NOMO-1 treated with dmso at 0.1 percent for 144 hours (cell line): Measurements from ENCODE around the gene AKR1E2.
"Not testable (repeated sequence)": the region's sequence is repeated elsewhere in the genome, so short reads cannot be mapped to it uniquely, and the experiment has no call there.

ENCODE experiments used
- DNase-seq: peaks from one replicate; lab custom pipeline; 2025; ENCODE audit not compliant: unreplicated experiment; lab: John Stamatoyannopoulos, UW

Gene AKR1E2

GRCh38 chr10:4813023-4813422 lies 13.0 kb upstream of the AKR1E2 start:
- DNase-seq: no peak

DNA sequence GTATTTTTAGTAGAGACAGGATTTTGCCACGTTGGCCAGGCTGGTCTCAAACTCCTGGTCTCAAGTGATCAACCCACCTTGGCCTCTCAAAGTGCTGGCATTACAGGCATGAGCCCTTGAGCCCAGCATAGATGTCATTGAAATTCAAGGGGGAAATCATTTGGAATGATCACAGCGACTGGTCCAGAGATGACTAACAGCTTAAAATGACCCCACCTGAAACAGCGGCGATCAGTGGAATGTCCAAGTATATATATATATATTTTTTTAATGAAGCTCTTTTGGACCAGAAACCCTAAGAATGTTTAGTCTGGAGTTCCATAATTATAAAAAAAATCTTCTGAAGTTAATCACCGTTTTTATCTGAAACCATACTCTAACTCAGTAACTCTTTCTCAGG lies 12.5 kb upstream of the AKR1E2 start:
- no peak for DNase-seq

- not testable (repeated sequence) for DNase-seq
These were observed 10.3 kb upstream of the AKR1E2 start for GRCh38 chr10:4815646-4816180.

DNA sequence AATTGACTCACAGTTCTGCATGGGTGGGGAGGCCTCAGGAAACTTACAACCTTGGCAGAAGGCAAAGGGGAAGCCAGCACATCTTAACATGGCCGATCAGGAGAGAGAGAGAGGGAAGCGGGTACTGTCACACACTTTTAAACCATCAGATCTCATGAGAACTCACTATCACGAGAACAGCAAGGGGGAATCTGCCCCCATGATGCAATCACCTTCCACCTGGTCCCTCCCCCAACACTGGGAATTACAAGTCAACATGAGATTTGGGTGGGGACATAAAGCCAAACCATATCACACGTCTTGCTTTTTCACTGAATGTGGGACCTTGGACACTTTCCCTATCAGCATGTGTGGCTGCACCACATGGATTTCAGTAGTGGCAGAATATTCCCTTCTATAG lies 9.0 kb upstream of the AKR1E2 start:
- DNase-seq: no peak

DNA sequence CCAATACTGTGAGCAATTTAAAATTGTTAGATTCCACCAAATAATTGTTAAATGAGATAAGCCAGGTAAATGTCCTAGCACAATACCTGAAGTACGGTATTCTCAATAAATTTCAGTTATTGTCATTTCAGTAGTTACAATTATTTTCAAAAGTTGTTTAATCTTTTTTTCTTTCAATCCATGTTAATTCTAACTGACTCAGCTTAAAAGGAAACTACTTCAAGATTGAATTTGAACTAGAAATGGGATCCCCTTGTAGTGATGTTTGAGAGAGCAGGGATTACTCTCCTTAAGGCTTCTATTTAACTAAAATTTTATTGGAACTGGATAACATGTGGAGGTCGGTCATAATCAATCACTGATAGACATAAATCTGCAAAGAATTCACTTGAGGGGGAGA lies 6.9 kb upstream of the AKR1E2 start:
- DNase-seq: no peak

- DNase-seq: no peak
These were observed 6.3 kb upstream of the AKR1E2 start for GRCh38 chr10:4819707-4820106.

DNA sequence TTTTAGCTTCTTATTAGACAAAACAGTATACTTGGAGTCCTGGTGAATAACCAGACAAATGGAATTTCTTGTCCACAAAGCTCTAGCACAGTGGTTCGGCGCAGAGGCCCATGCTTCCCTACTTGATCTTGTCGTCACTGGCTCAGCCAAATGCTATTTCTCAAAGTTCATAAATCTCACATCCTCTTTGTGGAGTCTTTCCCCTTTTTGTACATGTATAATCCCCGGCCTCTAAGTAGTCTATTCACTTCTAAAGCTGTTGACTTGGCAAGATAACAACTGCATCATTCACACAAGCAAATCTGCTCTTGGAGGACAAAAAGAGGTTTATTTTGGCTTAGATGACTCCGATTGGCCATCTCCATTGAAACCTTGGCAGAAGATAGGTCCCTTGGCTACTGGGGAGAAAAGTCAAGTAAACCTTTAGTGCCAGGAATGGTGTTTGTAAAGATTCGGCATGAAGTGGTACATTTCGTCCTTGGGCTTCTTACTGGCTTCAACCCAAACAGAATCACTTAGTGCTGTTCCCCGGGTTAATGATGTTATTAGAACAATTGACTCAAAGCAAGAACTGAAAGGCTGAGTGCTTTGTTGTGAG lies 5.1 kb upstream of the AKR1E2 start:
- peak; percentile 20 for DNase-seq

- DNase-seq: no peak
These were observed 3.8 kb upstream of the AKR1E2 start for GRCh38 chr10:4822208-4822607.

DNA sequence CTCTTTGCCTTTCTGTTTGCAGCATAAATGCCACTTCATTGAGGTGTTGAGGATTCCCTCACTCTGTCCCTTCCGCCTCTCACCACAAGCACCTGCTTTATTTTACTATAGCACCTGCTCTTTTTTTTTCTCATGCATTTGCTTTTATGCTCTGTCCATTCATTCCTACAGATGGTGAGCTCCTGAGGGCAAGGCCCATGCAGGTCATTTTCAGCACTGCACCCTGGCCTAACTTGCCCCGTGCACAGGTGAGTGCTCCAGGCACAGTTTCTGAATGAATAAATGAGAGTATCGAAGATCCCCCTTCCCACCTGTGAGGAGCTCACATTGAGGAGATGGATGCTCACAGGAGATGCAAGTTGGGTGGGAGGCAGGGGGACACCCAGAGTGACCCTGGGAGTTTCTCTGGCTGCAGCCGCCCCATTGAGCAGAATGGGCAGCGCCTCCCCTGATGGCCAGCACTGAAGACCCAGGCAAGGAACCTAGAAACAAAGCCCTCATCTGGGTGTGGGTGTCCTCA lies 1.2 kb upstream of the AKR1E2 start:
- DNase-seq: no peak

- DNase-seq: no peak
These were observed 545 bp upstream of the AKR1E2 start for GRCh38 chr10:4825456-4825867.

DNA sequence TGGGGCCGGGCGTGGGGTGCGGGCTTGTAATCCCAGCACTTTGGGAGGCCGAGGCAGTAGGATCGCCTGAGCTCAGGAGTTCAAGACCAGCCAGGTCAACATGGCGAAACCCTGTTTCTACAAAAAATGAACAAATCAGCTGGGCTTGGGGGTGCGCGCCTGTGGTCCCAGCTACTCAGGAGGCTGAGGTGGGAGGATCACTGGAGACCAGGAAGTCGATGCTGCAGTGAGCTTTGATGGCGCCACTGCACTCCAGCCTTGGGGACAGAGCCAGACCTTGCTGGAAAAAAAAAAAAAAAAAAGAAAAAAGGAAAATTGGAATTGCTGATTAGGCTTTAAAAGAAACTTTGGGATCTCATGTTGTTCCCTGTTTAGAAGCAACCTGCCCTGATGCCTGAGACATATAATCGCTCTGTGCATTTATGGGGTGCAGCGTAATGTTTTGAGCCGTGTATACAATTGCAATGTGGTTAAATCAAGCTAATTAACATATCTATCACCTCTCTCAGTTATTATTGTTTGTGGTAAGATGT lies 851 bp downstream of the AKR1E2 start:
- no peak for DNase-seq

DNA sequence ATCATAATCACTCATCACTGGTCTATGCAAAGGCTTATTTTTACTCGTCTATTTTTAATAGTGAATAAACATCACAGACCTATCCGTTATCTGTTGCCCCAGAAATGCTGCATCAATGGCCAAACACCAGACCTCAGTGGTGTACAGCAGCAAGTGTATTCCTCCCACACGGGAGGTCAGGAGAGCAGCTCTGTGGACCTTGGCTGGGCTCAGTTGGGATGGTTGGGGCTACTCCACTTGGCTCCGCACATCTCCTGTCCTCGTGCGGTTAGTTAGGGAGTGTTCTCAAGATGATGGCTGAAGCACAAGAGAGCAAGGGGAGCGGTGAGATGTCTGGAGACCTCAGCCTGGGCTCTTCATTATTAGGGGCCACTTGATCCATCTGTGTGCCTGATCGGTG lies 2.0 kb downstream of the AKR1E2 start:
- DNase-seq: no peak

DNA sequence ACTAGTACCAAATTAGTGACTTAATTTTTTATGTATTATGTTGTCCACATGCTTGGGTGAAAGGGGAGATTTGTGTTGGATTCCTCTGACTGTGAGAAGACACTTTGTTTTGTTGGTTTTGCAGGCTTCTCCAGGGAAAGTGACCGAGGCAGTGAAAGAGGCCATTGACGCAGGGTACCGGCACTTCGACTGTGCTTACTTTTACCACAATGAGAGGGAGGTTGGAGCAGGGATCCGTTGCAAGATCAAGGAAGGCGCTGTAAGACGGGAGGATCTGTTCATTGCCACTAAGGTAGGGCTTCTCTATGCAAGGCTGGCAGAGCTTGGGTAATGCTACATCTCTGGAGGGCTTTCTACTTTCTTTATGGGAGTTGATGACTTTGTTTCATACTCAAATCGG lies 4.5 kb downstream of the AKR1E2 start:
- no peak for DNase-seq

DNA sequence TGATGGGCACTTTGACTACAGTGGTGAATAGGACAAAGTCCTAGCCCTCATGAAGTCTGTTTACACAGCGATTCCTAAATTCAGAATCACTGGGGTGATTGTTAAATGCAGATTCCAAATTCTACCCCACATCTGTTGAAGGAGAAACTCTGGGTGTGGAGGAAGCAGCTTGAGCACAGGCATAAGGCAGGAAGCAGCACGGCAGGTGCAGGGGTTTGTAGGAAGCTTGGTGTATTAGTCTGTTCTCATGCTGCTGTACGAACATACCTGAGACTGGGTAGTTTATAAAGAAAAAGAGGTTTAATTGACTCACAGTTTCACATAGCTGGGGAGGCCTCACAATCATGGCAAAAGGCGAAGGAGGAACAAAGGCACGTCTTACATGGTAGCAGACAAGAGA lies 5.1 kb downstream of the AKR1E2 start:
- no peak for DNase-seq

DNA sequence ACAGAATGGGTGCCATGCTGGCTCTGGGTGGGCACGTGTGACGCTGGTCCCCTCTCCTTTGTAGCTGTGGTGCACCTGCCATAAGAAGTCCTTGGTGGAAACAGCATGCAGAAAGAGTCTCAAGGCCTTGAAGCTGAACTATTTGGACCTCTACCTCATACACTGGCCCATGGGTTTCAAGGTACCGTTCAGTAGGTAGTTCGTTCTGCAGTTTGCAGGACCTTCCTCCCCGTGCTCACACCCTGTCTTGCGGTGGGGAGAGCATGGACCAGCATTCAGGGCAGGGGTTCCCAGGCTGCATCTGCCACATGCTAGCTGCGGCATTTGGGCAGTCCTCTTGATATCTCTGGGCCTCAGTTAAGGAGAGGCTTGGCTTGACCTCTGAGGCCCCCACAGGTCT lies 7.3 kb downstream of the AKR1E2 start:
- DNase-seq: no peak

DNA sequence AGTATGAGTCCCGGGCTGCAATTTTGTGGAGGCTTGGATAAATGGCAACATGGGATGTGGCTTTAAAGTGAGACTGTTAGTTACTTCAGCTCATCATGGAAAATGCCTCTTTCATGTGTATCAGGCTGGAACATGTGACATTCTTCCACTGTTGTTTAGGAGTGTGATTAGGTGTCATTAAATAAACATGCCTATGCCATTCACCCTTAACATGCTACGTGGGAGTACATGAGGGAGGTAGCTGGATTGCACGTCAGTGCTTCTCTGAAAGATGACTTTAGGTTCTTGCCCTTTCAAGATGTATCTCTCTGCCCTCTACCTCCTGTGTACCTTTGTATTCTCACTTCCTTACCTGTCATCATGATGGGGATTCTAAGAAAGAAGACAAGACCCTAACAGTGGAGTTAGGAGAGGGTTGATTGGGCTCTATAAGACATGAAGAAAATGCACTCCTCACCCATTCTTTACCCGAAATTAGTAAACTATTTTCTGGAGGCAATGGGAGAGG lies 8.9 kb downstream of the AKR1E2 start:
- no peak for DNase-seq

GRCh38 chr10:4835494-4835918 lies 9.5 kb downstream of the AKR1E2 start:
- no peak for DNase-seq

- DNase-seq: no peak
These were observed 10.5 kb downstream of the AKR1E2 start for GRCh38 chr10:4836416-4836969.

DNA sequence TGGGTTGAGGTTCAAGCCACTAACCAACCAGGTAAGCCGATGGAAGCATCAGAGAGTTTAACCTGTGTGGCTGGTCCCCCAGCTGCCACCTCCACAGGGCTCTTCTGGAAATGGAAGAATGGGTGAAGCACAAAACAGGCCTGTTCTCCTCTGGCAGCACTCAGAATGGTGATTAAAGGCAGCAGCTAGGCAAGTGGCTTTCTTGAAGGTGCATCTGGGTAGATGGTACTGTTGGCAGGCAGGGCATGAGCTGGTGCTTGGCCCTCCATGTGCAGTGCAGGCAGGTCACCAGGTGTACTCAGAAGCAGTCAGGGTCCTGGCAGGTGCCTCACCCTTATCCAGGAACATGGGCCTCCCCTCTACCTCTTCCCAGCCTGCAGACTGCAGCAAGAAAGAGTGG lies 11.5 kb downstream of the AKR1E2 start:
- DNase-seq: no peak

- DNase-seq: no peak
These were observed 12.7 kb downstream of the AKR1E2 start for GRCh38 chr10:4838743-4839142.

DNA sequence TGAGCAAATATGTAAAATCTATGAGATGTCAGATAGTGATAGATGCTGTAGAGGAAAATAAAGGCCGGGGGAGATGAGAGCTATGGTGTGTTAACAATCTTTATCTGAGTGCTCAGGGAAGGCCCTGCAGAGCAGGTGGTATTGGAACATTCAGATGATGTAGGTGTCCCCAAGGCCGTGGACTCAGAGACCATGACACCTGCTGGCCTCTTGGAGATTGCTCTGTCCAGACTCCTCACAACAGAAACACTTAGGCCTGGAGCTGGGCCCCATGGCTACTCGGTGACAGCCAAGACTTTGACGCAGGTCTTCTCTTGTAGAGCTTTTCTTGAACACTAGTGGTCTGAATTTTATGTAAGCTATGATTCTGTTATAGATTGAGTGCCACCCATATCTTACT lies 13.3 kb downstream of the AKR1E2 start:
- DNase-seq: no peak

DNA sequence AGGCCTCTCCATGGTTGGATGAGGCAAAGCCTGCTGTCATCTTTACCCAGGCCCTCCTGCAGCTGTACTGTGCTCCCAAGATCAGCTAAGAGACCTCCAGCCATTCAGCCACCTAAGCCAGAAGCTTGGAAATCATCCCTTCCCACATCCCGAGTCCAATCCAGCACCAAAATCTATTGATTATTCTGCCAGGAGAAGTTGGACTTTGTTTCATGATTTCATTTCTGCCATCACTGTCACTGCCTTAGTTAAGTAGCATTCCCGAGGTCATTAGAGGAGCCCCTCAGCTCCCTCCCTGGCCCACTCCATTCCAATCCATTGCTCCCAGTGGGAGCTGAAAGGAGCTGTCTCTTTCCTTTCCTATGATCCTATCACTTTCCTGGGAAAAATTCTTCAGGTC lies 14.1 kb downstream of the AKR1E2 start:
- DNase-seq: no peak
